HepG2 (cell line): Measurements from ENCODE around the gene GPR42. TPM values are rescaled to one million over a fixed set of nuclear protein-coding genes. Genes with fewer than 3 reads are reported as not detected.

Experiments used
- AKNA ChIP-seq: sonication (generic); formaldehyde crosslinking; IDR thresholded peaks from 2 replicates; pipeline ENCODE4 v1.4.0; 2020; ENCODE audit warnings: missing genetic modification reagents, borderline replicate concordance
- ARID2 ChIP-seq: sonication (generic); formaldehyde crosslinking; IDR thresholded peaks from 2 replicates; pipeline ENCODE4 v1.8.1; 2022; ENCODE audit warnings: mild to moderate bottlenecking, missing genetic modification reagents, borderline replicate concordance
- CEBPG ChIP-seq: IDR thresholded peaks from 2 replicates; pipeline ENCODE4 v1.6.1; 2016
- CHD4 ChIP-seq: fragments of 200-600 bp; sonication (generic); IDR thresholded peaks from 2 replicates; pipeline ENCODE4 v1.7.0; 2017; ENCODE audit warnings: mild to moderate bottlenecking, low read length, borderline replicate concordance
- GRHL1 ChIP-seq: sonication (generic); formaldehyde crosslinking; conservative IDR thresholded peaks from 2 replicates; pipeline ENCODE4 v1.8.0; 2022; ENCODE audit warnings: missing genetic modification reagents
- HMGA1 ChIP-seq: sonication (generic); formaldehyde crosslinking; conservative IDR thresholded peaks from 2 replicates; pipeline ENCODE4 v1.4.0; 2020; ENCODE audit warnings: missing genetic modification reagents
- IRF1 ChIP-seq: sonication (generic); formaldehyde crosslinking; IDR thresholded peaks from 2 replicates; pipeline ENCODE4 v1.4.0; 2020; ENCODE audit warnings: low read depth, mild to moderate bottlenecking, missing genetic modification reagents
- ISX ChIP-seq: sonication (generic); formaldehyde crosslinking; conservative IDR thresholded peaks from 2 replicates; pipeline ENCODE4 v1.5.0; 2020; ENCODE audit warnings: missing genetic modification reagents
- JARID2 ChIP-seq: sonication (generic); formaldehyde crosslinking; IDR thresholded peaks from 2 replicates; pipeline ENCODE4 v1.8.1; 2023; ENCODE audit warnings: missing genetic modification reagents, inconsistent platforms; ENCODE audit not compliant: insufficient replicate concordance
- JUN ChIP-seq: sonication (generic); formaldehyde crosslinking; IDR thresholded peaks from 2 replicates; pipeline ENCODE4 v1.4.0; 2020; ENCODE audit warnings: mild to moderate bottlenecking, missing genetic modification reagents
- KAT8 ChIP-seq: IDR thresholded peaks from 2 replicates; pipeline ENCODE4 v1.6.1; 2016; ENCODE audit warnings: missing genetic modification reagents, missing compliant biosample characterization
- NFE2L1 ChIP-seq: sonication (generic); formaldehyde crosslinking; IDR thresholded peaks from 2 replicates; pipeline ENCODE4 v1.4.0; 2020; ENCODE audit warnings: missing genetic modification reagents, mild to moderate bottlenecking, borderline replicate concordance
- POGZ ChIP-seq: sonication (generic); formaldehyde crosslinking; IDR thresholded peaks from 2 replicates; pipeline ENCODE4 v1.4.0; 2020; ENCODE audit warnings: mild to moderate bottlenecking, missing genetic modification reagents
- RFX3 ChIP-seq: IDR thresholded peaks from 2 replicates; pipeline ENCODE4 v1.6.1; 2016; ENCODE audit warnings: missing biosample characterization, missing genetic modification reagents
- RFXAP ChIP-seq: sonication (generic); formaldehyde crosslinking; IDR thresholded peaks from 2 replicates; pipeline ENCODE4 v1.4.0; 2020; ENCODE audit warnings: missing genetic modification reagents, borderline replicate concordance
- SKIL ChIP-seq: sonication (generic); formaldehyde crosslinking; IDR thresholded peaks from 2 replicates; pipeline ENCODE4 v1.8.0; 2022; ENCODE audit warnings: missing genetic modification reagents, mild to moderate bottlenecking, moderate library complexity, borderline replicate concordance
- SMAD3 ChIP-seq: sonication (generic); formaldehyde crosslinking; IDR thresholded peaks from 2 replicates; pipeline ENCODE4 v1.4.0; 2020; ENCODE audit warnings: missing genetic modification reagents
- ZNF235 ChIP-seq: sonication (generic); formaldehyde crosslinking; IDR thresholded peaks from 2 replicates; pipeline ENCODE4 v1.8.1; 2023; ENCODE audit warnings: mild to moderate bottlenecking, missing genetic modification reagents, borderline replicate concordance
- ZNF776 ChIP-seq: sonication (generic); formaldehyde crosslinking; IDR thresholded peaks from 2 replicates; pipeline ENCODE4 v1.4.0; 2020; ENCODE audit warnings: mild to moderate bottlenecking, missing genetic modification reagents
- ZNF850 ChIP-seq: sonication (generic); formaldehyde crosslinking; conservative IDR thresholded peaks from 2 replicates; pipeline ENCODE4 v1.9.0; 2021; ENCODE audit warnings: mild to moderate bottlenecking, missing genetic modification reagents
- polyA plus RNA-seq, 8 experiments: library from polyadenylated mRNA; depleted of rRNA in 3 of 8; stranded (reverse) in 7 of 8; unstranded in 1 of 8; fragments of >200 nt; fragmentation: Illumina TruSeq in 4 of 8; extraction: Trizol in 4 of 8; gene quantifications; 2 replicates each; pipeline versions ENCODE4 v1.2.1 to v1.2.3, GENCODE V29; 2011 to 2016; ENCODE audit warnings: low read depth in 4 of 8, missing spikeins in 1 of 8, mixed read lengths in 1 of 8; ENCODE audit not compliant: insufficient read depth in 1 of 8
- total RNA-seq, 5 experiments: library from RNA; depleted of rRNA; stranded (reverse); fragments of >200 nt; fragmentation: Illumina TruSeq; extraction: Trizol; gene quantifications; 2 replicates each; pipeline ENCODE4 v1.2.3, GENCODE V29; 2016; ENCODE audit warnings: low read depth in 1 of 5

GPR42 gene
- total and polyA plus RNA-seq, 2 of the 13 experiments (the other 11 are each of a cell fraction or from before 2014, with no cell fraction given), result not detected

GRCh38 chr19:35380450-35381124 lies 9.7 kb downstream of the GPR42 start (continued):
- no peak for TF ChIP-seq ISX (CRISPR knock-in tag)
- peak; percentile 87 for TF ChIP-seq CEBPG (CRISPR knock-in tag)
- TF ChIP-seq ZNF235 (CRISPR knock-in tag), result no peak
- TF ChIP-seq KAT8 (CRISPR knock-in tag), result peak; percentile 48
- no peak for TF ChIP-seq ZNF776 (CRISPR knock-in tag)
- peak; percentile 65; the same call in 1 of the 2 replicates for TF ChIP-seq JUN (CRISPR knock-in tag)
- TF ChIP-seq SKIL (CRISPR knock-in tag), result peak; percentile 59; the same call in 1 of the 2 replicates
- no peak for TF ChIP-seq JARID2
- no peak for TF ChIP-seq HMGA1 (CRISPR knock-in tag)
- TF ChIP-seq SMAD3, result no peak
- no peak for TF ChIP-seq IRF1 (CRISPR knock-in tag)
- no peak for TF ChIP-seq RFXAP (CRISPR knock-in tag)
- no peak for TF ChIP-seq ZNF850 (CRISPR knock-in tag)
- no peak for TF ChIP-seq NFE2L1 (CRISPR knock-in tag)
- TF ChIP-seq CHD4, result no peak; the same call in 1 of the 2 replicates
- no peak for TF ChIP-seq AKNA (CRISPR knock-in tag)
- TF ChIP-seq POGZ, result 0 out of 2 replicates have a peak, but pooled peaks have one; percentile 37
- no peak for TF ChIP-seq RFX3
- no peak for TF ChIP-seq ARID2
- no peak for TF ChIP-seq GRHL1 (CRISPR knock-in tag)
